ENCODE measurements around the gene LY6G6F.

LY6G6F gene

GRCh38 chr6:31691564-31692108 is 15.0 kb upstream of the LY6G6F start:
- no peak for DNase-seq (ENCODE audit: low read depth, low spot score)
- no peaks in the 10 kb centered on the region for H3K4me1 ChIP-seq (ENCODE audit: control insufficient read depth, insufficient read depth, low read length)
- no peaks in the 10 kb centered on the region for H3K27me3 ChIP-seq (ENCODE audit: control insufficient read depth, insufficient read depth, low read length)
- H3K27ac ChIP-seq (ENCODE audit: low read length) = no peak overlapping the region
- WGBS (ENCODE audit: insufficient coverage, insufficient read length) = no CpG with 5 or more reads among the region's 12 CpGs
- no peaks in the 10 kb centered on the region for H3K9me3 ChIP-seq (ENCODE audit: control insufficient read depth, insufficient read depth, low read length)
- H3K36me3 ChIP-seq (ENCODE audit: control insufficient read depth, insufficient read depth, low read length) = peaks cover 13% of the 10 kb centered on the region
- no peak overlapping the region for H3K4me3 ChIP-seq (ENCODE audit: low read length)

DNA sequence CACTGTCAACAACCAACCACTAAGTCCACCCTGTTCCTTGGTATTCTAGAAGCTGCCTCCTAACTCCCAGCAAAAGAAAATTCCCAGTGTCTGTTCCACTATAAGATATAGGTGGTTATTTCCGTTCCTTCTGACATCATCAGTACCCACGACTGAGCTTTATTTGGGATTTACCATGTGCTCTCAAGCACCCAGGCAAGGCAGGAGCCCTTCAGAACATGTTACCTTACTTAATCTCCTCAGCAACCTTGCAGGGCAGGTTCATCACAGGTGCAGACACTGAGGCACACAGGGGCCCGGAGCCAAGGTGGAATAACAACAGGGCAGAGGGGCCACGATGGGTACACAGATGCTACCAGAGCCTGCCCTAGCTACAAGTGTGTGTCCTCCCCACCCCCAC is 14.3 kb upstream of the LY6G6F start:
- Histone ChIP-seq H3K36me3 (ENCODE audit: control insufficient read depth, insufficient read depth, low read length) (peaks cover 11% of the 10 kb centered on the region), H3K27ac (ENCODE audit: low read length) (no peak overlapping the region)
- no CpG with 5 or more reads among the region's 4 CpGs for WGBS (ENCODE audit: insufficient coverage, insufficient read length)

GRCh38 chr6:31692886-31693285 is 13.8 kb upstream of the LY6G6F start:
- Histone ChIP-seq H3K27ac (ENCODE audit: low read length) (no peak overlapping the region), H3K4me3 (ENCODE audit: low read length) (no peak overlapping the region), H3K36me3 (ENCODE audit: control insufficient read depth, insufficient read depth, low read length) (peaks cover 9% of the 10 kb centered on the region), H3K27me3 (ENCODE audit: control insufficient read depth, insufficient read depth, low read length) (no peaks in the 10 kb centered on the region), H3K4me1 (ENCODE audit: control insufficient read depth, insufficient read depth, low read length) (no peaks in the 10 kb centered on the region), H3K9me3 (ENCODE audit: control insufficient read depth, insufficient read depth, low read length) (no peaks in the 10 kb centered on the region)
- no CpG with 5 or more reads among the region's 9 CpGs for WGBS (ENCODE audit: insufficient coverage, insufficient read length)
- no peak for DNase-seq (ENCODE audit: low read depth, low spot score)

More for the DNA sequence above, 14.3 kb upstream of the LY6G6F start:
- DNase-seq (ENCODE audit: low read depth, low spot score) = no peak
- Histone ChIP-seq H3K9me3 (ENCODE audit: control insufficient read depth, insufficient read depth, low read length) (no peaks in the 10 kb centered on the region), H3K27me3 (ENCODE audit: control insufficient read depth, insufficient read depth, low read length) (no peaks in the 10 kb centered on the region), H3K4me1 (ENCODE audit: control insufficient read depth, insufficient read depth, low read length) (no peaks in the 10 kb centered on the region), H3K4me3 (ENCODE audit: low read length) (no peak overlapping the region)

DNA sequence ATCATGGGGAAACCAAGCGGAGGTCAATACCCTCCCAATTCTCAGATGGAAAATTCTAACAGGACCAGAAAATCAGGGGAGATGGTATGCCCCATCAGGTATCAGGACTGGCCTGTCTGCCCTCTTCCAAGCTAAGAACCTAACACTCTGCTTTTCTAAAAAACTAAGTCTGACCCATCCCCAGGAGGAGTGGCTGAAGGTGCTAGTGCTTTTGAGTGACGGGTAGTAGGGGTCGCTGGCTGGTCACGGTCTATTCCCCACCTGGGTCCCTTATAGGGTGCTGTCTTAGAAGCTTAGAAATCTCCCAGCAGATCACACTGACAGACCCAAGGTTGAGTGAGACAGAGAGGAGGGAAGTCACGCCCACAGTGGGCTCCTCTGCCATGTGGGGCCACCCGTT is 13.1 kb upstream of the LY6G6F start:
- Histone ChIP-seq H3K27ac (ENCODE audit: low read length) (no peak overlapping the region), H3K9me3 (ENCODE audit: control insufficient read depth, insufficient read depth, low read length) (no peaks in the 10 kb centered on the region), H3K4me3 (ENCODE audit: low read length) (no peak overlapping the region), H3K4me1 (ENCODE audit: control insufficient read depth, insufficient read depth, low read length) (no peaks in the 10 kb centered on the region), H3K36me3 (ENCODE audit: control insufficient read depth, insufficient read depth, low read length) (peaks cover 6% of the 10 kb centered on the region; the same call in 1 of the 2 replicates), H3K27me3 (ENCODE audit: control insufficient read depth, insufficient read depth, low read length) (no peaks in the 10 kb centered on the region)
- WGBS (ENCODE audit: insufficient coverage, insufficient read length) = no CpG with 5 or more reads among the region's 6 CpGs
- no peak for DNase-seq (ENCODE audit: low read depth, low spot score)

GRCh38 chr6:31697555-31697954 is 9.1 kb upstream of the LY6G6F start:
- Histone ChIP-seq H3K4me1 (ENCODE audit: control insufficient read depth, insufficient read depth, low read length) (peaks cover 6% of the 10 kb centered on the region), H3K27me3 (ENCODE audit: control insufficient read depth, insufficient read depth, low read length) (no peaks in the 10 kb centered on the region), H3K36me3 (ENCODE audit: control insufficient read depth, insufficient read depth, low read length) (peaks cover 2% of the 10 kb centered on the region; the same call in 1 of the 2 replicates), H3K27ac (ENCODE audit: low read length) (no peak overlapping the region), H3K9me3 (ENCODE audit: control insufficient read depth, insufficient read depth, low read length) (no peaks in the 10 kb centered on the region), H3K4me3 (ENCODE audit: low read length) (no peak overlapping the region)
- DNase-seq (ENCODE audit: low read depth, low spot score) = no peak
- no CpG with 5 or more reads among the region's 3 CpGs for WGBS (ENCODE audit: insufficient coverage, insufficient read length)

DNA sequence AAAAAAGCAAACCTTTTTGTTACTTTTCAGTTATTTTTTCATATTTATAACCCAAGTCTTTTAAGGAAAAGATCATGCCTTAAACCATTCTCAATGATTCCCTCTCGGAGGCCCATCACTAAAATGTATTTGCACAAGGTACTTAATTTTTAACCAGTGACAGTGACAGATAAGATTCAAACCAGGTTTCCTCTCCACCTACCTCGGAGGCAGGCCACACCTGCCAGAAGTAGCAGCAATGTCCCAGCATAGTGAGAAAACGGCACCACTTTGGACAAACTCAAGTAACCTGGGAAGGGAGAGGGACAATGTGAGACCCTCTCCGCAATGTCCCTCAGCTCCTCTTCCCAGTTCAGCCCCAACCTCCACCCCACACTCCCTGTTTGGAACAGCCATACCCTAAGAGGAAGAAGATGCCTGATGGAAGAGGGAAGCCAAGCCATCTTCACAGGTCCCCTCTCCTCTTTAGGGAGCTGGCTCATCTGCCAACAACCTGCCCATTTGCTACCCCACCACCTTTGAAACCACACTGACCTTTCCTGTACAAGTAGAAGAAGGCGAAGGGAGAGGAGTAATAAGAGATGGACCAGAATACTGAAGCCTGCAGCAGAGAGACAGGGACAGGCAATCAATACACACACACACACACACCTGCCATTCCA is 5.8 kb upstream of the LY6G6F start:
- WGBS (ENCODE audit: insufficient coverage, insufficient read length) = no CpG with 5 or more reads among the region's 5 CpGs
- no peak for DNase-seq (ENCODE audit: low read depth, low spot score)
- H3K27me3 ChIP-seq (ENCODE audit: control insufficient read depth, insufficient read depth, low read length) = no peaks in the 10 kb centered on the region
- H3K27ac ChIP-seq (ENCODE audit: low read length) = no peak overlapping the region
- H3K36me3 ChIP-seq (ENCODE audit: control insufficient read depth, insufficient read depth, low read length) = peaks cover 2% of the 10 kb centered on the region; the same call in 1 of the 2 replicates
- H3K4me1 ChIP-seq (ENCODE audit: control insufficient read depth, insufficient read depth, low read length) = peaks cover 6% of the 10 kb centered on the region
- H3K9me3 ChIP-seq (ENCODE audit: control insufficient read depth, insufficient read depth, low read length) = no peaks in the 10 kb centered on the region
- H3K4me3 ChIP-seq (ENCODE audit: low read length) = no peak overlapping the region

DNA sequence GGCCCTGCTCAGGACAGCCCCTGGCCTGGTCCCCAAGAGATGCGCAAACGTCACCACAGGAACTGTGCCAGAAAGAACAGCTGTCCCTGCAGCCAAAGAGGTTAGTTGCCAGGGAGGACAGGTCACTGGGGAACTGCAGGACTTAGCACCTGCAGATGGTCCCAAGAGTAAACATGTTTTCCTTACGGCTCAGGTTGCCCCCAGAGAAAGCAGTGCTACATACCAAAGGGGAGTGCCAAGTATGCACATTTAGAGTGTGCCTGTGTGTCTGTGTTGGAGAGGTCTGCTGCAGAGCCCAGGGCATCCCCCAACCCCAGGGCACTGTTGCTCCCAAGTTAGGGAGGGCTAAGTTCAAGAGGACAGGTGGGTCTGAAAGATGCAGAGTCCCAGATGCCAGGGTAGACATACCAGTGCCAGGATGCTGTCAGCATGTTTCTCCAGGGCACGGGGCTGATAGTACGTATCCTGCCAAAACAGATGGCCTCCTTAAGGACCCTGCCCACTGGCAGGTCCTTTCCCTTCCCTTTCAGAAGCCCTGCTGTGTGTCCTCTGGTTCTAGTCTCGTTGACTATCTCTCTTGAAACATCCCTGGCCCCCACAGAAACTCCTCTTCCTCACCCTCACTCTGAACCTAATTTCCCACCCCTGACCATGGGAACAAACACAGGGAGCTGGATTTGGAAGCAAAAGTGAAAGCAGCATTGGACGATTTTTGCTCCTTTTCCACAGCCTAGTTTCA is 4.8 kb upstream of the LY6G6F start:
- Histone ChIP-seq H3K27ac (ENCODE audit: low read length) (no peak overlapping the region), H3K4me3 (ENCODE audit: low read length) (peak overlapping the region; percentile 80; the same call in 1 of the 2 replicates), H3K27me3 (ENCODE audit: control insufficient read depth, insufficient read depth, low read length) (no peaks in the 10 kb centered on the region), H3K9me3 (ENCODE audit: control insufficient read depth, insufficient read depth, low read length) (no peaks in the 10 kb centered on the region), H3K4me1 (ENCODE audit: control insufficient read depth, insufficient read depth, low read length) (peaks cover 6% of the 10 kb centered on the region), H3K36me3 (ENCODE audit: control insufficient read depth, insufficient read depth, low read length) (peaks cover 2% of the 10 kb centered on the region; the same call in 1 of the 2 replicates)
- WGBS (ENCODE audit: insufficient coverage, insufficient read length) = no CpG with 5 or more reads among the region's 7 CpGs
- DNase-seq (ENCODE audit: low read depth, low spot score) = no peak

DNA sequence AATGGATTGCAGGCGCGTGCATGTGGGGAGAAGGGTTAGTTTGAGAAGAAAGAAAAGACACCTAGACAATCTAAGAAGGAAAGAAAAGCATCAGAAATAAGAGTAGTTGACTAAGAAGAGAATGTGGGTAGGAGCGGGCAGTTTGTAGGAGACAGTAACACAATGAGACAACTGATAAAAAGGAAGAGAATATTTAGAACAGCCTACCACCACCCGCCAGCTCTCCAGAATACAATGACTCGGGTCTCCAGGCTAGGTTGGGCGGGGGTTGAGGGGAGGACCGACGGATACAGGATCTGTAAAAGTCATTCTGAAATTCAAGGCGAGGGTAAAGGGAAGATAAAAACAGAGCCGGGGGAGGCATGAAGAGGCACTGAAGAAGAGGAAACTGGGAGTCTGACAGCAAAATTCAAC is 4.3 kb upstream of the LY6G6F start:
- WGBS (ENCODE audit: insufficient coverage, insufficient read length) = no CpG with 5 or more reads among the region's 10 CpGs
- Histone ChIP-seq H3K27me3 (ENCODE audit: control insufficient read depth, insufficient read depth, low read length) (no peaks in the 10 kb centered on the region), H3K4me3 (ENCODE audit: low read length) (peak overlapping the region; percentile 80; the same call in 1 of the 2 replicates), H3K36me3 (ENCODE audit: control insufficient read depth, insufficient read depth, low read length) (peaks cover 2% of the 10 kb centered on the region; the same call in 1 of the 2 replicates), H3K27ac (ENCODE audit: low read length) (no peak overlapping the region), H3K9me3 (ENCODE audit: control insufficient read depth, insufficient read depth, low read length) (no peaks in the 10 kb centered on the region), H3K4me1 (ENCODE audit: control insufficient read depth, insufficient read depth, low read length) (peaks cover 6% of the 10 kb centered on the region)
- DNase-seq (ENCODE audit: low read depth, low spot score) = no peak

- no CpG with 5 or more reads among the region's 54 CpGs for WGBS (ENCODE audit: insufficient coverage, insufficient read length)
- H3K27me3 ChIP-seq (ENCODE audit: control insufficient read depth, insufficient read depth, low read length) = no peaks in the 10 kb centered on the region
- no peaks in the 10 kb centered on the region for H3K36me3 ChIP-seq (ENCODE audit: control insufficient read depth, insufficient read depth, low read length)
- peak; percentile 97 for DNase-seq (ENCODE audit: low read depth, low spot score)
- H3K4me3 ChIP-seq (ENCODE audit: low read length) = peak within 1 kb of the TSS; percentile 80; the same call in 1 of the 2 replicates
- H3K27ac ChIP-seq (ENCODE audit: low read length) = no peak within 1 kb of the TSS
- H3K4me1 ChIP-seq (ENCODE audit: control insufficient read depth, insufficient read depth, low read length) = peaks cover 6% of the 10 kb centered on the region
- no peaks in the 10 kb centered on the region for H3K9me3 ChIP-seq (ENCODE audit: control insufficient read depth, insufficient read depth, low read length)
Observed at GRCh38 chr6:31702819-31703716, 3.6 kb upstream of the LY6G6F start, which contains the start of gene ABHD16A. TSS of gene ABHD16A (minus strand) at chr6:31703324. CDS start at chr6:31703281, 43 bp downstream.

DNA sequence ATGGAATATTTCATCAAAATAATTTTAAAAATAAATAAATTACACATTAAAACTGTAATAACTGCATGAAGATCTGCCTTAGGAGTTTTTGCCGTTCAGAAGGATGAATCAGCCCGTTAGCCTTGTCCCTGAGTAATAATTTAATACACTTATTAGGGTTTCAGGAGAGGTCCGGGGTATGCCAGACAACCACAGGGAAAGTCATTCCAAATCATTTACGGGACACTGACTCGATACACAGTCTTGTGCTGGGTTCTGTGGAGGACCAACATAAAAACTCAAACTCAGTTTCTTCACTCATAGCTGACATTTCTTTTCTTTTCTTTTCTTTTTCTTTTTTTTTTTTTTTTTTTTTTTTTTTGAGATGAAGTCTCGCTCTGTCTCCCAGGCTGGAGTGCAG is 735 bp upstream of the LY6G6F start:
- WGBS (ENCODE audit: insufficient coverage, insufficient read length) = no CpG with 5 or more reads among the region's 6 CpGs
- no peak for DNase-seq (ENCODE audit: low read depth, low spot score)
- Histone ChIP-seq H3K27ac (ENCODE audit: low read length) (no peak overlapping the region), H3K4me3 (ENCODE audit: low read length) (no peak overlapping the region), H3K4me1 (ENCODE audit: control insufficient read depth, insufficient read depth, low read length) (peaks cover 6% of the 10 kb centered on the region), H3K27me3 (ENCODE audit: control insufficient read depth, insufficient read depth, low read length) (no peaks in the 10 kb centered on the region), H3K9me3 (ENCODE audit: control insufficient read depth, insufficient read depth, low read length) (no peaks in the 10 kb centered on the region), H3K36me3 (ENCODE audit: control insufficient read depth, insufficient read depth, low read length) (no peaks in the 10 kb centered on the region)

All from iPS DF 6.9 (cell line).